ENCODE results near the gene CRBN. TPM values are rescaled to one million over a fixed set of nuclear protein-coding genes. Genes with fewer than 3 reads are reported as not detected.

CRBN gene
- total RNA-seq, 1 donor from 2014 or later: 102 TPM

DNA sequence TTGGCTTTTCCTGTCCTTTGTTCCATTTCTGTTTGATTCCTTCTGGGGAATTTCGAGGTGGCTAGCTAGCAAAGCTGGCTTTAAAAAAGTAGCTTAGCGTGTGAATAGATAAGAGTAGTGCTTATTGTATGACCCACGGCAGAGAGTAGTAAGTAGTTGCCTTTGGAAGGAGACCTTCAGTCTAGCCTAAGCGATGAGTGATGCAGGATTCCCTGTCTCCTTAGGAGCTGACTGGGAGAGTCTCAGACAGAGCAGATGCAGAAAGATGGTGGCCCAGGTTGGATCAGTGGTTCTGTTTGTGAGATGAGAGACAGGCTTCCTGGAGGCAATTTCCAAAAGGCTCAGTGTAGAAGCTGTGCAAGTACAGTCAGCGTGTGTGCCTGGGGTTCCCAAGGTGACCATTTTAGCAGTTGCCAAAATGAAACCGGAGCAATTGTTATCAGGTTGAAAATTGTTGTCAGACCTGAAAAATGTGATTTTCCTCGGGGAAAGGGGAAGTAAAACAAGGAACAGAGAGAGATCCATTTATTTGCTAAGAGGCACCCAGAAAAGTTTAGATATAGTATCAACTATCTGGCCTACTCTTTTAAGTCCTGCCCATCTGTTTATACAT, 68.6 kb downstream of the CRBN start:
- no peak for DNase-seq (ENCODE audit: low spot score)

GRCh38 chr3:3110299-3110630, 69.2 kb downstream of the CRBN start, which contains the start of gene IL5RA:
Gene IL5RA (minus strand): TSS chr3:3110374. CDS start chr3:3104984, 5,390 bp downstream.
- DNase-seq (ENCODE audit: low spot score): peak; percentile 3

- DNase-seq (ENCODE audit: low spot score): no peak
Measured at GRCh38 chr3:3109407-3110298, 69.8 kb downstream of the CRBN start.

DNA sequence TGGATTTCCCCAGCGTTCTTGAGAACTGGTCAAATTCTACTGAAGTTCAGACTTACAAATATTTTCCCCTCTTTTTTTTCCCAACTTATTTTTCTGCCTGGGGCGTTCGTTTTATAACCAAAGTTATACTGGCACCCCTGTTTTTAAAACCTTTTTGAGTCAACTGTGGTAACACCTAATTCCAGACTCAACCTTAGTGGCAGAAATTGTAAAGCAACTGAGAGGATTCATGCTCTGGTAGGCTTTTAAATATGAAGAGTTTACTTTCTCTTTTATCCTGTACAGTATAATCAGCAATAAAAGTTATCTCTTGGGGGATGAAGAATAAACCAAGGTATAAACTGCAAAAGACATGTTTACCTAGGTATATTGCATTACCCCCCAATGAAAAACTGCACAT, 71.6 kb downstream of the CRBN start:
- DNase-seq (ENCODE audit: low spot score): no peak

- no peak for DNase-seq (ENCODE audit: low spot score)
Measured at GRCh38 chr3:3107181-3107580, 72.3 kb downstream of the CRBN start.

DNA sequence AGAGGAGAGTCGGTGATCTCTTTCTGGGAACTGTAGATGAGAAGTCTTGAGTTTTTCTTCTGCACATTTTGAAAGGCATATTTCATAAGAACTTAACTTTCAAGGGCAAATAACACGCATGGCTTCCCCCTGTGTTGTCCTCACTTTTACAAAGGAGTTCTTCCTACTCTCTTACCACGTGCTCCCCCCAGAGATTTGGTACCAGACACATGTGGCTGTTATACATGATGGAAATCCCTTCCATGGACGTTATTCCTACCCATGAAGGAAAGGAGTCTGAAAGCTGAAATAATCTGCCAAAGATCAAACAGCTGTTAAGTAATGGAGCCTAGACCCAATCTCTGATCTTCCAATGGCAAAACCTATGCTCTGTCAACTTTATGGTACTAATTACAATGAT, 73.7 kb downstream of the CRBN start:
- DNase-seq (ENCODE audit: low spot score): no peak

- no peak for DNase-seq (ENCODE audit: low spot score)
Measured at GRCh38 chr3:3105246-3105645, 74.2 kb downstream of the CRBN start.

GRCh38 chr3:3102751-3103150, 76.7 kb downstream of the CRBN start:
- no peak for DNase-seq (ENCODE audit: low spot score)

GRCh38 chr3:3101660-3102458, 77.6 kb downstream of the CRBN start:
- no peak for DNase-seq (ENCODE audit: low spot score)

Other genes starting within 250 kb of the CRBN start
- 3.9 TPM for gene IL5RA, start 69.3 kb downstream of the CRBN start, total RNA-seq (ENCODE audit: insufficient read depth, low replicate concordance)
- 39.2 TPM for gene TRNT1, start 52.8 kb downstream of the CRBN start, total RNA-seq (ENCODE audit: insufficient read depth, low replicate concordance)